ENCODE data around the gene UNG. TPM values are rescaled to one million over a fixed set of nuclear protein-coding genes. Genes with fewer than 3 reads are reported as not detected.

UNG gene
- total RNA-seq, 2 experiments from 2014 or later: 69.9 TPM

GRCh38 chr12:109089683-109090082 lies 7.7 kb upstream of the UNG start:
- POLR2A ChIA-PET: no interaction called here
- H3K27ac Mint-ChIP-seq: no peak overlapping the region
- H3K36me3 Mint-ChIP-seq (ENCODE audit: low read depth): peaks cover 20% of the 10 kb centered on the region
- intact Hi-C loops (cut with DNase I, micrococcal nuclease): loop anchor here (5.0 to 10.0 kb wide), 3 partner anchors 137 to 1405 kb away; partner anchors contain the start of gene PWP1 (in 1 of the 2)
- H3K9me3 Mint-ChIP-seq (ENCODE audit: low read depth): no peaks in the 10 kb centered on the region
- DNase-seq (no peak), ATAC-seq (no peak)
- H3K27me3 Mint-ChIP-seq: no peaks in the 10 kb centered on the region
- CTCF ChIA-PET: interaction anchor here (0.7 to 1.0 kb wide), 2 partner anchors 22 to 25 kb away, joined by 3 to 4 read pairs; no protein-coding TSS in a partner anchor
- no peak overlapping the region for H3K4me3 Mint-ChIP-seq
- peaks cover 30% of the 10 kb centered on the region for H3K4me1 Mint-ChIP-seq

DNA sequence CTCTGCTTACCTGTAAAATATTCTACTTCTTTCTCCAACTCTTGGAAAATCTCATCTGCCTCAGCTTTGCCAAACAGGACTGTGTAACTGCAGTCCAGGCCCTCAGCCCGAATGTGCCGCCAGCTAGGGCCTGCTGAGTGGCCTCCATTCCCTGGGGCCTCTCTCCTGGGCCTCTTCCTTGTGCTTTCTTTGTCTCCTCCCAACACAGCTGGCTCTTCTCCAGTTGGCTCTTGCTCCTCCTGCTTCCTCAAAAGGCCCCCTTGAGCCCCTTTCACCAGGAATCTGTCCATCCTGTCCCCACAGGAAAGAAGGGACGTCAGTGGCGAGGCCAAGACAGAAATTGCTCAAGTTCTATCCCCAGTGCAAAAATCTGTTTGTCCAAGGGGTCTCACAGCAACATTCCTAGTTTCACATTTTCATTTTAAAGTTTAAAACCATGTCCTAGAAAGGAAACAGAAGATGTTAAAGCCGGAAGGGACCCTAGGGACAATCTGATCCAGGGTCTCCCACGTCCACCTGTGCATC lies 4.8 kb upstream of the UNG start:
- DNase-seq (no peak), ATAC-seq (no peak)
- Mint-ChIP-seq H3K4me1 (peaks cover 30% of the 10 kb centered on the region), H3K4me3 (peak overlapping the region; percentile 86), H3K36me3 (ENCODE audit: low read depth) (peaks cover 18% of the 10 kb centered on the region), H3K27me3 (no peaks in the 10 kb centered on the region), H3K27ac (peak overlapping the region; percentile 90), H3K9me3 (ENCODE audit: low read depth) (no peaks in the 10 kb centered on the region)
- ChIA-PET POLR2A (interaction anchor here (1.3 kb wide), 1 partner anchor 39 kb away, joined by 4 read pairs; no protein-coding TSS in a partner anchor), CTCF (interaction anchor here (0.6 to 2.3 kb wide), 30 partner anchors 8 to 709 kb away, joined by 3 to 14 read pairs (median 4); partner anchors contain the start of gene USP30)
- intact Hi-C loops (cut with DNase I, micrococcal nuclease): loop anchor here (1.0 to 10.0 kb wide), 17 partner anchors 40 to 1408 kb away; partner anchors contain the start of genes USP30 (in 2 of the 2), CORO1C (in 1 of the 2), FICD (in 1 of the 2) and ISCU (in 1 of the 2)

- Mint-ChIP-seq H3K27me3 (no peaks in the 10 kb centered on the region), H3K9me3 (ENCODE audit: low read depth) (no peaks in the 10 kb centered on the region), H3K4me1 (peaks cover 30% of the 10 kb centered on the region), H3K4me3 (peak within 1 kb of the TSS; percentile 86), H3K36me3 (ENCODE audit: low read depth) (peaks cover 18% of the 10 kb centered on the region), H3K27ac (peak within 1 kb of the TSS; percentile 90)
- ChIA-PET CTCF (interaction anchor here (0.6 to 2.3 kb wide), 31 partner anchors 9 to 708 kb away, joined by 3 to 14 read pairs (median 4); partner anchors contain the start of gene USP30), POLR2A (interaction anchor here (0.6 to 1.3 kb wide), 2 partner anchors 39 to 560 kb away, joined by 4 to 6 read pairs; no protein-coding TSS in a partner anchor)
- ATAC-seq: peak; percentile 74
- intact Hi-C loops (cut with DNase I, micrococcal nuclease): loop anchor here (1.0 to 10.0 kb wide), 17 partner anchors 41 to 1408 kb away; partner anchors contain the start of genes USP30 (in 2 of the 2), CORO1C (in 1 of the 2), FICD (in 1 of the 2) and ISCU (in 1 of the 2)
- DNase-seq: peak; percentile 97
Measured at GRCh38 chr12:109093022-109093918, 4.1 kb upstream of the UNG start, which contains the start of gene ALKBH2. TSS of gene ALKBH2 (minus strand) at chr12:109093472. CDS start at chr12:109092786, 686 bp downstream.

GRCh38 chr12:109097140-109097434 lies 310 bp upstream of the UNG start:
- Mint-ChIP-seq H3K36me3 (ENCODE audit: low read depth) (peaks cover 36% of the 10 kb centered on the region), H3K9me3 (ENCODE audit: low read depth) (no peaks in the 10 kb centered on the region), H3K27me3 (no peaks in the 10 kb centered on the region), H3K27ac (no peak overlapping the region), H3K4me1 (peaks cover 33% of the 10 kb centered on the region), H3K4me3 (peak overlapping the region; percentile 80)
- ChIA-PET CTCF (no interaction called here), POLR2A (interaction anchor here (1.0 kb wide), 1 partner anchor 15 kb away, joined by 3 read pairs; no protein-coding TSS in a partner anchor)
- DNase-seq (no peak), ATAC-seq (no peak)
- intact Hi-C loops (cut with DNase I, micrococcal nuclease): loop anchor here (1.0 to 10.0 kb wide), 6 partner anchors 240 to 1412 kb away; partner anchors contain the start of genes MMAB (in 1 of the 2), MVK (in 1 of the 2), PWP1 (in 1 of the 2) and SSH1 (in 1 of the 2)

DNA sequence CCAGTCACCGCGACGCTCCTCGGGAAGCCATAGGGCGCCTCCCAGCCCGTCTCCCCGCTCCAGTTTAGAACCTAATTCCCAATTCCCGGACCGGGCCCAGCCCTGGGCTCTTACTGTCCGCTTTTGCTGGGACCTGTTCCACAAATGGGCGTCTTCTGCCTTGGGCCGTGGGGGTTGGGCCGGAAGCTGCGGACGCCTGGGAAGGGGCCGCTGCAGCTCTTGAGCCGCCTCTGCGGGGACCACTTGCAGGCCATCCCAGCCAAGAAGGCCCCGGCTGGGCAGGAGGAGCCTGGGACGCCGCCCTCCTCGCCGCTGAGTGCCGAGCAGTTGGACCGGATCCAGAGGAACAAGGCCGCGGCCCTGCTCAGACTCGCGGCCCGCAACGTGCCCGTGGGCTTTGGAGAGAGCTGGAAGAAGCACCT lies 797 bp downstream of the UNG start:
- peak; percentile 11 for ATAC-seq
- H3K9me3 Mint-ChIP-seq (ENCODE audit: low read depth): no peaks in the 10 kb centered on the region
- peaks cover 27% of the 10 kb centered on the region for H3K4me1 Mint-ChIP-seq
- H3K27me3 Mint-ChIP-seq: no peaks in the 10 kb centered on the region
- H3K4me3 Mint-ChIP-seq: peak overlapping the region; percentile 80
- DNase-seq: no peak
- H3K36me3 Mint-ChIP-seq (ENCODE audit: low read depth): peaks cover 31% of the 10 kb centered on the region
- peak overlapping the region; percentile 42 for H3K27ac Mint-ChIP-seq
- intact Hi-C loops (cut with DNase I, micrococcal nuclease): loop anchor here (1.0 to 10.0 kb wide), 14 partner anchors 13 to 1413 kb away; partner anchors contain the start of genes SSH1 (in 2 of the 2), FAM222A (in 1 of the 2), ISCU (in 1 of the 2) and KCTD10 (in 1 of the 2)
- POLR2A ChIA-PET: interaction anchor here (1.3 kb wide), 1 partner anchor 12 kb away, joined by 11 read pairs; no protein-coding TSS in a partner anchor
- CTCF ChIA-PET: interaction anchor here (5.3 kb wide), 1 partner anchor 14 kb away, joined by 32 read pairs; no protein-coding TSS in a partner anchor

- intact Hi-C loops (cut with DNase I, micrococcal nuclease): loop anchor here (1.0 to 10.0 kb wide), 14 partner anchors 13 to 1414 kb away; partner anchors contain the start of genes SSH1 (in 2 of the 2), FAM222A (in 1 of the 2), ISCU (in 1 of the 2) and KCTD10 (in 1 of the 2)
- POLR2A ChIA-PET: interaction anchor here (1.3 kb wide), 1 partner anchor 11 kb away, joined by 11 read pairs; no protein-coding TSS in a partner anchor
- peaks cover 33% of the 10 kb centered on the region for H3K36me3 Mint-ChIP-seq (ENCODE audit: low read depth)
- H3K9me3 Mint-ChIP-seq (ENCODE audit: low read depth): no peaks in the 10 kb centered on the region
- H3K4me3 Mint-ChIP-seq: peak overlapping the region; percentile 80
- no peaks in the 10 kb centered on the region for H3K27me3 Mint-ChIP-seq
- ATAC-seq (no peak), DNase-seq (no peak)
- peaks cover 25% of the 10 kb centered on the region for H3K4me1 Mint-ChIP-seq
- CTCF ChIA-PET: interaction anchor here (5.3 kb wide), 1 partner anchor 13 kb away, joined by 32 read pairs; no protein-coding TSS in a partner anchor
- peak overlapping the region; percentile 42 for H3K27ac Mint-ChIP-seq
Measured at GRCh38 chr12:109098651-109099050, 1.3 kb downstream of the UNG start.

GRCh38 chr12:109099431-109100020 lies 2.1 kb downstream of the UNG start:
- CTCF ChIA-PET: interaction anchor here (0.6 to 5.3 kb wide), 4 partner anchors 12 to 510 kb away, joined by 3 to 32 read pairs (median 4); no protein-coding TSS in a partner anchor
- POLR2A ChIA-PET: interaction anchor here (0.6 to 1.3 kb wide), 2 partner anchors 10 to 12 kb away, joined by 3 to 11 read pairs; no protein-coding TSS in a partner anchor
- H3K27ac Mint-ChIP-seq: peak overlapping the region; percentile 17
- H3K4me3 Mint-ChIP-seq: peak overlapping the region; percentile 80
- intact Hi-C loops (cut with DNase I, micrococcal nuclease): loop anchor here (2.0 to 10.0 kb wide), 6 partner anchors 55 to 1415 kb away; partner anchors contain the start of genes PWP1 (in 1 of the 2) and SSH1 (in 1 of the 2)
- DNase-seq: no peak
- H3K36me3 Mint-ChIP-seq (ENCODE audit: low read depth): peaks cover 36% of the 10 kb centered on the region
- no peak for ATAC-seq
- no peaks in the 10 kb centered on the region for H3K9me3 Mint-ChIP-seq (ENCODE audit: low read depth)
- H3K27me3 Mint-ChIP-seq: no peaks in the 10 kb centered on the region
- peaks cover 19% of the 10 kb centered on the region for H3K4me1 Mint-ChIP-seq

DNA sequence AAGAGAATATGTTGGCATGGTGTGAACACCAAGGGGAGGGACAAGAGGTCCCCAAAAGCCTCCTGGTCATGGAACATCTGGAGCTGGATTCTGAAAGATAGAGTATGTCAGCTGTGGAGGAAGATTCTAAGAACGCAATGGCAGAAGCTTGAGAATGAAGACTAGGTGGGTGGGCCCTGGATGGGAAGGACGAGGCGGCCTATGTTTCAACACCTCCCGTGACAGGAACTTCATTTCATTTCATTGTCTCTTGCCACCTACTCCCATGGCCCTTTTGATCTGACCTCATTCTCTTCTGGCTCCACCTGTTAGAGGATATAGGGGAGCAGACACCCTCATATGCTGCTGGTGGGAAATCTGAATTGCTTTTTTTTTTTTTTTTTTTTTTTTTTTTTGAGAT lies 3.3 kb downstream of the UNG start:
- ChIA-PET CTCF (interaction anchor here (0.6 to 5.3 kb wide), 7 partner anchors 11 to 537 kb away, joined by 3 to 32 read pairs (median 3); no protein-coding TSS in a partner anchor), POLR2A (no interaction called here)
- no peak overlapping the region for H3K27ac Mint-ChIP-seq
- no peaks in the 10 kb centered on the region for H3K9me3 Mint-ChIP-seq (ENCODE audit: low read depth)
- H3K4me1 Mint-ChIP-seq: peaks cover 19% of the 10 kb centered on the region
- DNase-seq: no peak
- H3K36me3 Mint-ChIP-seq (ENCODE audit: low read depth): peaks cover 42% of the 10 kb centered on the region
- intact Hi-C loops (cut with DNase I, micrococcal nuclease): no loop called here
- H3K27me3 Mint-ChIP-seq: no peaks in the 10 kb centered on the region
- no peak for ATAC-seq
- no peak overlapping the region for H3K4me3 Mint-ChIP-seq

DNA sequence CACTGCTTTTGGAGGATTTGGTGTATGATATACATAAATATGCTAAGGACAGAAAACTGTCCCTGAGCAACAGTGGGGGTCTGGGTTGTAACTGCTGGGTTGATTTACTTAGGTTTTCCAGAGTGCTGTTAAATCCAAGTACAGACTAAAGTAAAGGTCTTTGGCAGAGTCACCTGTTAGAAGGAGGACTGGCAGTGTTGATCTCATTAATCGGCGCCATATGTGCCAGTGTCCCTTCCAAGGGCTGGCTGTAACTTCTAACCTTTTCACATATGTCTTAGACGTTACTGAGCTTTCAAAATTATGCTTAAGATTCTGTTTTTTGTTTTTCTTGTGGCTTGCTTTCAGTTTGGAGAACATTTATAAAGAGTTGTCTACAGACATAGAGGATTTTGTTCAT lies 5.1 kb downstream of the UNG start:
- no peaks in the 10 kb centered on the region for H3K27me3 Mint-ChIP-seq
- H3K4me3 Mint-ChIP-seq: no peak overlapping the region
- peaks cover 46% of the 10 kb centered on the region for H3K36me3 Mint-ChIP-seq (ENCODE audit: low read depth)
- H3K4me1 Mint-ChIP-seq: peaks cover 19% of the 10 kb centered on the region
- CTCF ChIA-PET: interaction anchor here (1.0 to 5.3 kb wide), 2 partner anchors 9 to 10 kb away, joined by 3 to 32 read pairs; partner anchors contain the start of gene ALKBH2
- H3K27ac Mint-ChIP-seq: no peak overlapping the region
- POLR2A ChIA-PET: no interaction called here
- no peak for DNase-seq
- no peaks in the 10 kb centered on the region for H3K9me3 Mint-ChIP-seq (ENCODE audit: low read depth)
- ATAC-seq: no peak
- intact Hi-C loops (cut with DNase I, micrococcal nuclease): no loop called here

DNA sequence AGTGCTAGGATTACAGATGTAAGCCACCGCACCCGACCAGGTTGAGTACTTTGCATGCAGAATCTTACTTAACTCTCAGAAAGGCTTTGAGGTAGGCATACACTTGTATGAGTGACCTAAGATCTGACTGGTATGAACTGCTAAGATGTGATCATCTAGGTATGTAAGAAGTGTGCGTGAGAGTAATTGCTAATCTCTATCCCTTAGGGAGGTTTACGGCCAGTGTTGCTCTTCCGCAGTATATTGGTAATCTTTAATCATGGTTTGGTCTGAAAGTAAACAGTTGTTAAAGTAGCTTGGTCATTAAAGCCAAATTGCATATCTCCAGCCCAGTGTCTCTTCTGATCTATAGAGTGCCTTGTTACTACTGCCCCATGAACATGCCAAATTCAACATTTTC lies 7.8 kb downstream of the UNG start:
- H3K4me1 Mint-ChIP-seq: peaks cover 6% of the 10 kb centered on the region
- H3K27me3 Mint-ChIP-seq: no peaks in the 10 kb centered on the region
- no peak for DNase-seq
- POLR2A ChIA-PET: no interaction called here
- no peaks in the 10 kb centered on the region for H3K9me3 Mint-ChIP-seq (ENCODE audit: low read depth)
- H3K27ac Mint-ChIP-seq: no peak overlapping the region
- ATAC-seq: no peak
- H3K4me3 Mint-ChIP-seq: no peak overlapping the region
- CTCF ChIA-PET: no interaction called here
- intact Hi-C loops (cut with DNase I, micrococcal nuclease): no loop called here
- H3K36me3 Mint-ChIP-seq (ENCODE audit: low read depth): peaks cover 39% of the 10 kb centered on the region
